ENCODE results near the gene SUGCT. TPM values are rescaled to one million over a fixed set of nuclear protein-coding genes. Genes with fewer than 3 reads are reported as not detected.

SUGCT gene
- total RNA-seq, 2 experiments from 2014 or later, result not detected

DNA sequence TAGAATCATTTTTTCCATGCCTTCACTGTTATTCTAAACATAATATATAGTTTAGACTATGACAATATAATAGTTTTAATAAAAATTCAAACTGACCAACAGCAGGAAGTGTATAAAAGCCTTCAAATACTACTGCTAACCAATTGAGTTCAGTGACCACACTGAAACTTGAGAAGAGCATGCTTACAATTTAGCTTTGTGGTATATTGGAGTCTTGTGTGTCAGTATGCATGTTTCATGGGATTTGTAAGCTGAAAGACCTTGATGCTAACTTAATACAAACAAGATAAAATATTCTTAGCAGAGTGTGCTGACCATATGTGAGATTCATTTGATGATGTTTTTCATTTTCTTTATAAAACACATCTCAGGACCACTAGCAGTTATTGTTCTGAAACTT is 395.5 kb downstream of the SUGCT start:
- Histone ChIP-seq H3K36me3 (ENCODE audit: insufficient read depth, low read length) (no peaks in the 10 kb centered on the region), H3K9me2 (ENCODE audit: insufficient read depth, low read length) (no peaks in the 10 kb centered on the region), H3K4me3 (ENCODE audit: low read depth, low read length, poor library complexity, severe bottlenecking) (no peak overlapping the region), H2AFZ (ENCODE audit: low read length) (no peak overlapping the region), H3K4me1 (ENCODE audit: insufficient read depth, low read length, poor library complexity, severe bottlenecking) (no peaks in the 10 kb centered on the region), H3K79me2 (ENCODE audit: insufficient read depth, low read depth, low read length) (no peaks in the 10 kb centered on the region), H3K4me2 (ENCODE audit: low read length) (no peak overlapping the region), H3K27ac (ENCODE audit: low read depth, low read length, poor library complexity, severe bottlenecking) (no peak overlapping the region), H4K20me1 (ENCODE audit: insufficient read depth, low read length) (no peaks in the 10 kb centered on the region), H3K9me3 (ENCODE audit: low read length) (no peaks in the 10 kb centered on the region)
- no TSS peak for BruUV-seq (replicated peaks)
- POLR2A ChIA-PET, result no interaction called here
- CTCF ChIA-PET (ENCODE audit: unreplicated experiment), result no interaction called here
- TF ChIP-seq EZH2phosphoT487 (IDR thresholded peaks at IDR 0.05; ENCODE audit: borderline replicate concordance, low read depth, low read length) (no peak), CTCF (conservative IDR thresholded peaks at IDR 0.05; ENCODE audit: low read length) (no peak)
- DNase-seq (ENCODE audit: low spot score), result no peak
- intact Hi-C loops (cut with micrococcal nuclease; ENCODE audit: unreplicated experiment), result no loop called here

- intact Hi-C loops (cut with micrococcal nuclease; ENCODE audit: unreplicated experiment), result no loop called here
- no peaks in the 10 kb centered on the region for H3K4me1 ChIP-seq (ENCODE audit: insufficient read depth, low read length, poor library complexity, severe bottlenecking)
- no peak for DNase-seq (ENCODE audit: low spot score)
Observed at GRCh38 chr7:40531956-40532355, 397.2 kb downstream of the SUGCT start.

GRCh38 chr7:40535678-40536077 is 400.9 kb downstream of the SUGCT start:
- Histone ChIP-seq H2AFZ (ENCODE audit: low read length) (no peak overlapping the region), H3K9me2 (ENCODE audit: insufficient read depth, low read length) (no peaks in the 10 kb centered on the region), H3K79me2 (ENCODE audit: insufficient read depth, low read depth, low read length) (no peaks in the 10 kb centered on the region), H4K20me1 (ENCODE audit: insufficient read depth, low read length) (no peaks in the 10 kb centered on the region), H3K4me1 (ENCODE audit: insufficient read depth, low read length, poor library complexity, severe bottlenecking) (no peaks in the 10 kb centered on the region), H3K27ac (ENCODE audit: low read depth, low read length, poor library complexity, severe bottlenecking) (no peak overlapping the region), H3K36me3 (ENCODE audit: insufficient read depth, low read length) (no peaks in the 10 kb centered on the region), H3K9me3 (ENCODE audit: low read length) (no peaks in the 10 kb centered on the region), H3K4me2 (ENCODE audit: low read length) (no peak overlapping the region), H3K4me3 (ENCODE audit: low read depth, low read length, poor library complexity, severe bottlenecking) (no peak overlapping the region)
- no peak for DNase-seq (ENCODE audit: low spot score)
- intact Hi-C loops (cut with micrococcal nuclease; ENCODE audit: unreplicated experiment), result no loop called here
- CTCF ChIA-PET (ENCODE audit: unreplicated experiment), result no interaction called here
- POLR2A ChIA-PET, result no interaction called here
- TF ChIP-seq EZH2phosphoT487 (IDR thresholded peaks at IDR 0.05; ENCODE audit: borderline replicate concordance, low read depth, low read length), result no peak
- no peak for TF ChIP-seq CTCF (conservative IDR thresholded peaks at IDR 0.05; ENCODE audit: low read length)
- no TSS peak for BruUV-seq (replicated peaks)

More at GRCh38 chr7:40531956-40532355, 397.2 kb downstream of the SUGCT start:
- H3K9me3 ChIP-seq (ENCODE audit: low read length), result no peaks in the 10 kb centered on the region
- H3K4me2 ChIP-seq (ENCODE audit: low read length), result no peak overlapping the region
- H3K9me2 ChIP-seq (ENCODE audit: insufficient read depth, low read length), result no peaks in the 10 kb centered on the region
- ChIA-PET POLR2A (no interaction called here), CTCF (ENCODE audit: unreplicated experiment) (no interaction called here)
- no peak overlapping the region for H3K27ac ChIP-seq (ENCODE audit: low read depth, low read length, poor library complexity, severe bottlenecking)
- TF ChIP-seq EZH2phosphoT487 (IDR thresholded peaks at IDR 0.05; ENCODE audit: borderline replicate concordance, low read depth, low read length), result no peak
- TF ChIP-seq CTCF (conservative IDR thresholded peaks at IDR 0.05; ENCODE audit: low read length), result no peak
- H3K36me3 ChIP-seq (ENCODE audit: insufficient read depth, low read length), result no peaks in the 10 kb centered on the region
- H3K79me2 ChIP-seq (ENCODE audit: insufficient read depth, low read depth, low read length), result no peaks in the 10 kb centered on the region
- no peaks in the 10 kb centered on the region for H4K20me1 ChIP-seq (ENCODE audit: insufficient read depth, low read length)
- no peak overlapping the region for H2AFZ ChIP-seq (ENCODE audit: low read length)
- BruUV-seq (replicated peaks), result no TSS peak
- no peak overlapping the region for H3K4me3 ChIP-seq (ENCODE audit: low read depth, low read length, poor library complexity, severe bottlenecking)

Data from OCI-LY7 (cell line).